ENCODE results near the gene SLC52A1.

Gene SLC52A1

DNA sequence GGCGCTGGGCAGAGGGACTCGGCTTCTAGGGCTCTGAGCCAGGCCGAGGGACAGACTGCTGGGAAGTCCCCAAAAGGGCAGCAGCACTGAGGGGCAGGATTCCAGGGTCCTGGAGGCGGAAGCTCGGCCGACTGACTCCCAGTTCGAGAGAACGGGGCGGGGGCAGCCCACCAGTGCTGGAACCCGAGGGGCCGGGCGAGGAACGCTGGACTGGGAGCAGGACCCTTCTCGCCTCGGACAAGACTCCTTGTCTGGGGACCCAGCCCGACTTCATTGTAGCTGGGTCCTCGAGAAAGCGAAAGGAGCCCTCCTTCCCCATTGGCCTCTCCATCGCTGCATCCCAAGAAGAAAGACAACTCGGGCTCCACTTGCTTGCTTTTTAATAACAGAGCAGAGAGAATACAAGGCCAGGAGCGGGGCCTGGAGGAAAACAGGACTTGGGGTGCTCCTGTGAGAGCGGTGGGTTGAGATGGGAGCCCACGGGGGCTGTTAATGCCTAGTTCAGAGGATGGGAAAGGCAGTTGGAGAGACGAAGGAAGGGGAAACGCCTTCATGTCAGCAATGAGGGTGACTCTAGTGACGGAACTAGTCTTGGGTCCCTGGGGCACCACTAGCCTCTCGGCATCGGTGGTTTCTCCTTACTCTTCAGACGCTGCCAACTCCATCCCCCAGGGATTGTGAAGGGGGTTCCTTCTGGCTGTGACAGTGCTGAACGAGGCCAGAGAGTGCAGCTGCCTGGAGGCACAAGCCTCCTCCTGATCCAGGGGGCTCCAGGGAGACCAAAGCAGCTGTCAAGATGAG, 47.3 kb downstream of the SLC52A1 start:
- no peak for DNase-seq (ENCODE audit: low read depth in 2 of 2)

DNA sequence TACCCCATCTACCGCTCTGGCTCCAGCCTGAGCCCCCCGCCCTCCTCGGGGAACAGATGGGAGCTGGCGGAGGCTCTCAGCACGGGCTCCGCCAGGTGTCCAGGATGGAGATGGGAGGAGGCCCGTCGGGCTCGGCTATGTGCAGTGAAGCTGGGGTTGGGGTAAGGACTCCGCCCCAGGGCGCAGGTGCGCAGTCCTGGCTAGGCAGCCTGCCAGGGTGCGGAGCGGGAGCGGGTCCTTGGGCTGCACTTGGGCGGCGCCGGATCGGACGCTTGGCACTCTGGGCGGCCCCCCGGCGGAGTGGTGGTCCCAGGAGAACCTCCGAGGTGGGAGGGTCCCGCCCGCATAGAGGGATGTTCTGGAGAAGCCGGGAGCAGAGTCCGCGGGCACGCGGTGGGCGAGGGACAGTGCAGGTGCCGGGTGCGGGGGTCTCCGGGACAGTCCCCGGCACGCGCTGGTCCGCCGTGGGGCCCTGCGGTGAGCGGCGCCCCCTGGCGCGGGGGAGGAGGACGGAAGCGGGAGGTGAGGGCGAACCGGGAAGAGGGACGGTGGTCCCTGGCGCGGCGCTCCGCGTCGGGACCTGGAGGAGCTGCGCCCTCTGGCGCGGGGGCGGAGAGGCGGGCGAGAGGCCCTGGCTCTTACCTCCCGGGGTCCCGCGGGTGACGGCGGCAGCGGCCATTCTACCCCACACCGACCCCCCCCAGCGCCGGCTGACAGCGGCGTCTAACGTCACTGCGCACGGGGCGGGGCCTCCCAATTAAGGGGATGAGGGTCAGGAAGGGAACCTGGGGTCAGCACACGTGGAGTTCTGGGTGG, 48.1 kb downstream of the SLC52A1 start, which contains the start of gene CAMTA2:
CAMTA2 (minus strand) TSS at position 725 of the 816 bp plus-strand sequence. CDS start 1,453 bp downstream, outside the sequence.
- DNase-seq (ENCODE audit: low read depth in 2 of 2) = peak; percentile 75 to 85

DNA sequence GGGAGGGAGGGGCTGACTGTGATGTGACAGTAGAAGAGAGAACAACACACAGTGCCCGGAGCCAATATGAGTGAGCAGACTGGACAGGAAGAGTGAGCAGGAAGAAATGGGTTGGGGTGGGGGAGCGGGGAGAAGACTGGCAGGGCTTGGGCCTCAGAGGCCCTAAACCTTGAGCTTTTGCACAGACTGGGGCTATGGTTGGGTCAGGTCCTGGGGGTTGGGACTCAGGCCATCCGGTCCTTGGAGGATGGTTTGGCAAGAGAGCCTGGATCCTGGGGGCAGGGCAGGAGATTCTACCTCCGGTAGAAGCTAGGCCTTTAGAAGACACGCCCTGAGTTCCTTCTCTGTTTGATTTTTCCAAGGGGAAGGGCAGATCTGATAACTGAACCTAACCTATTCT, 48.8 kb downstream of the SLC52A1 start:
- no peak for DNase-seq (ENCODE audit: low read depth in 2 of 2)
